ENCODE data around the gene PKM.

The PKM gene

GRCh38 chr15:72202801-72203506 is 28.0 kb downstream of the PKM start:
- H3K4me3 ChIP-seq (ENCODE audit: insufficient read depth, low read depth, low read length, poor library complexity, severe bottlenecking): no peak overlapping the region
- no peaks in the 10 kb centered on the region for H3K9me3 ChIP-seq (ENCODE audit: control insufficient read depth, low read length)
- DNase-seq: no peak
- H3K36me3 ChIP-seq (ENCODE audit: control insufficient read depth, insufficient read depth, low read length): peaks cover 95% of the 10 kb centered on the region
- no peaks in the 10 kb centered on the region for H3K4me1 ChIP-seq (ENCODE audit: control insufficient read depth, insufficient read depth, low read length, poor library complexity, severe bottlenecking)
- H3K27me3 ChIP-seq (replicated peaks; ENCODE audit: control insufficient read depth, insufficient read depth, low read length, poor library complexity, severe bottlenecking): no peaks in the 10 kb centered on the region
- H3K27ac ChIP-seq (ENCODE audit: insufficient read depth, low read length, poor library complexity, severe bottlenecking): no peak overlapping the region

- no peak overlapping the region for H3K4me3 ChIP-seq (ENCODE audit: insufficient read depth, low read depth, low read length, poor library complexity, severe bottlenecking)
- no peak overlapping the region for H3K27ac ChIP-seq (ENCODE audit: insufficient read depth, low read length, poor library complexity, severe bottlenecking)
- no peaks in the 10 kb centered on the region for H3K4me1 ChIP-seq (ENCODE audit: control insufficient read depth, insufficient read depth, low read length, poor library complexity, severe bottlenecking)
- no peak for DNase-seq
- peaks cover 89% of the 10 kb centered on the region for H3K36me3 ChIP-seq (ENCODE audit: control insufficient read depth, insufficient read depth, low read length)
- H3K27me3 ChIP-seq (replicated peaks; ENCODE audit: control insufficient read depth, insufficient read depth, low read length, poor library complexity, severe bottlenecking): peaks cover under 1% of the 10 kb centered on the region
- H3K9me3 ChIP-seq (ENCODE audit: control insufficient read depth, low read length): no peaks in the 10 kb centered on the region
Measured at GRCh38 chr15:72202302-72202701, 28.7 kb downstream of the PKM start.

GRCh38 chr15:72201391-72201921 is 29.5 kb downstream of the PKM start:
- no peak overlapping the region for H3K4me3 ChIP-seq (ENCODE audit: insufficient read depth, low read depth, low read length, poor library complexity, severe bottlenecking)
- peaks cover 80% of the 10 kb centered on the region for H3K36me3 ChIP-seq (ENCODE audit: control insufficient read depth, insufficient read depth, low read length)
- H3K27ac ChIP-seq (ENCODE audit: insufficient read depth, low read length, poor library complexity, severe bottlenecking): no peak overlapping the region

GRCh38 chr15:72200395-72201237 is 30.4 kb downstream of the PKM start:
- Histone ChIP-seq H3K36me3 (ENCODE audit: control insufficient read depth, insufficient read depth, low read length) (peaks cover 72% of the 10 kb centered on the region), H3K4me1 (ENCODE audit: control insufficient read depth, insufficient read depth, low read length, poor library complexity, severe bottlenecking) (peaks cover 4% of the 10 kb centered on the region), H3K27ac (ENCODE audit: insufficient read depth, low read length, poor library complexity, severe bottlenecking) (no peak overlapping the region), H3K9me3 (ENCODE audit: control insufficient read depth, low read length) (no peaks in the 10 kb centered on the region), H3K27me3 (replicated peaks; ENCODE audit: control insufficient read depth, insufficient read depth, low read length, poor library complexity, severe bottlenecking) (peaks cover 10% of the 10 kb centered on the region), H3K4me3 (ENCODE audit: insufficient read depth, low read depth, low read length, poor library complexity, severe bottlenecking) (no peak overlapping the region)
- DNase-seq: no peak

More at GRCh38 chr15:72201391-72201921, 29.5 kb downstream of the PKM start:
- H3K4me1 ChIP-seq (ENCODE audit: control insufficient read depth, insufficient read depth, low read length, poor library complexity, severe bottlenecking): peaks cover 4% of the 10 kb centered on the region
- H3K27me3 ChIP-seq (replicated peaks; ENCODE audit: control insufficient read depth, insufficient read depth, low read length, poor library complexity, severe bottlenecking): peaks cover 9% of the 10 kb centered on the region
- no peaks in the 10 kb centered on the region for H3K9me3 ChIP-seq (ENCODE audit: control insufficient read depth, low read length)
- DNase-seq: no peak

GRCh38 chr15:72199721-72200212 is 31.2 kb downstream of the PKM start:
- Histone ChIP-seq H3K27me3 (replicated peaks; ENCODE audit: control insufficient read depth, insufficient read depth, low read length, poor library complexity, severe bottlenecking) (peaks cover 10% of the 10 kb centered on the region), H3K36me3 (ENCODE audit: control insufficient read depth, insufficient read depth, low read length) (peaks cover 64% of the 10 kb centered on the region), H3K4me1 (ENCODE audit: control insufficient read depth, insufficient read depth, low read length, poor library complexity, severe bottlenecking) (peaks cover 4% of the 10 kb centered on the region), H3K9me3 (ENCODE audit: control insufficient read depth, low read length) (no peaks in the 10 kb centered on the region), H3K4me3 (ENCODE audit: insufficient read depth, low read depth, low read length, poor library complexity, severe bottlenecking) (no peak overlapping the region), H3K27ac (ENCODE audit: insufficient read depth, low read length, poor library complexity, severe bottlenecking) (no peak overlapping the region)
- peak; percentile 44 to 61 (median 52) for DNase-seq

GRCh38 chr15:72199205-72199515 is 31.8 kb downstream of the PKM start:
- peaks cover 58% of the 10 kb centered on the region for H3K36me3 ChIP-seq (ENCODE audit: control insufficient read depth, insufficient read depth, low read length)
- H3K27me3 ChIP-seq (replicated peaks; ENCODE audit: control insufficient read depth, insufficient read depth, low read length, poor library complexity, severe bottlenecking): peaks cover 10% of the 10 kb centered on the region
- H3K9me3 ChIP-seq (ENCODE audit: control insufficient read depth, low read length): no peaks in the 10 kb centered on the region
- H3K4me3 ChIP-seq (ENCODE audit: insufficient read depth, low read depth, low read length, poor library complexity, severe bottlenecking): no peak overlapping the region
- no peak for DNase-seq
- H3K27ac ChIP-seq (ENCODE audit: insufficient read depth, low read length, poor library complexity, severe bottlenecking): no peak overlapping the region
- peaks cover 4% of the 10 kb centered on the region for H3K4me1 ChIP-seq (ENCODE audit: control insufficient read depth, insufficient read depth, low read length, poor library complexity, severe bottlenecking)

GRCh38 chr15:72198356-72199204 is 32.4 kb downstream of the PKM start:
- peaks cover 10% of the 10 kb centered on the region for H3K27me3 ChIP-seq (replicated peaks; ENCODE audit: control insufficient read depth, insufficient read depth, low read length, poor library complexity, severe bottlenecking)
- no peak for DNase-seq
- no peaks in the 10 kb centered on the region for H3K9me3 ChIP-seq (ENCODE audit: control insufficient read depth, low read length)
- H3K4me3 ChIP-seq (ENCODE audit: insufficient read depth, low read depth, low read length, poor library complexity, severe bottlenecking): no peak overlapping the region
- H3K4me1 ChIP-seq (ENCODE audit: control insufficient read depth, insufficient read depth, low read length, poor library complexity, severe bottlenecking): peaks cover 4% of the 10 kb centered on the region
- no peak overlapping the region for H3K27ac ChIP-seq (ENCODE audit: insufficient read depth, low read length, poor library complexity, severe bottlenecking)
- peaks cover 52% of the 10 kb centered on the region for H3K36me3 ChIP-seq (ENCODE audit: control insufficient read depth, insufficient read depth, low read length)

- Histone ChIP-seq H3K4me3 (ENCODE audit: insufficient read depth, low read depth, low read length, poor library complexity, severe bottlenecking) (peak within 1 kb of the TSS; percentile 12), H3K4me1 (ENCODE audit: control insufficient read depth, insufficient read depth, low read length, poor library complexity, severe bottlenecking) (peaks cover 4% of the 10 kb centered on the region), H3K9me3 (ENCODE audit: control insufficient read depth, low read length) (no peaks in the 10 kb centered on the region), H3K36me3 (ENCODE audit: control insufficient read depth, insufficient read depth, low read length) (peaks cover 43% of the 10 kb centered on the region), H3K27ac (ENCODE audit: insufficient read depth, low read length, poor library complexity, severe bottlenecking) (no peak within 1 kb of the TSS), H3K27me3 (replicated peaks; ENCODE audit: control insufficient read depth, insufficient read depth, low read length, poor library complexity, severe bottlenecking) (peaks cover 10% of the 10 kb centered on the region)
- no peak for DNase-seq
Measured at GRCh38 chr15:72197460-72198355, 33.3 kb downstream of the PKM start, which contains the start of gene GRAMD2A. Gene GRAMD2A, minus strand, starts transcription at chr15:72197787.

GRCh38 chr15:72197041-72197459 is 33.9 kb downstream of the PKM start:
- no peak for DNase-seq
- Histone ChIP-seq H3K4me1 (ENCODE audit: control insufficient read depth, insufficient read depth, low read length, poor library complexity, severe bottlenecking) (peaks cover 4% of the 10 kb centered on the region), H3K27me3 (replicated peaks; ENCODE audit: control insufficient read depth, insufficient read depth, low read length, poor library complexity, severe bottlenecking) (peaks cover 10% of the 10 kb centered on the region), H3K36me3 (ENCODE audit: control insufficient read depth, insufficient read depth, low read length) (peaks cover 37% of the 10 kb centered on the region), H3K9me3 (ENCODE audit: control insufficient read depth, low read length) (no peaks in the 10 kb centered on the region), H3K27ac (ENCODE audit: insufficient read depth, low read length, poor library complexity, severe bottlenecking) (no peak overlapping the region), H3K4me3 (ENCODE audit: insufficient read depth, low read depth, low read length, poor library complexity, severe bottlenecking) (peak overlapping the region; percentile 12)
